ENCODE data around the gene SOX2. TPM values are rescaled to one million over a fixed set of nuclear protein-coding genes. Genes with fewer than 3 reads are reported as not detected.

SOX2 gene
- total RNA-seq, 1 donor from 2014 or later = 4.0 TPM

- TF ChIP-seq, protein P1, sequence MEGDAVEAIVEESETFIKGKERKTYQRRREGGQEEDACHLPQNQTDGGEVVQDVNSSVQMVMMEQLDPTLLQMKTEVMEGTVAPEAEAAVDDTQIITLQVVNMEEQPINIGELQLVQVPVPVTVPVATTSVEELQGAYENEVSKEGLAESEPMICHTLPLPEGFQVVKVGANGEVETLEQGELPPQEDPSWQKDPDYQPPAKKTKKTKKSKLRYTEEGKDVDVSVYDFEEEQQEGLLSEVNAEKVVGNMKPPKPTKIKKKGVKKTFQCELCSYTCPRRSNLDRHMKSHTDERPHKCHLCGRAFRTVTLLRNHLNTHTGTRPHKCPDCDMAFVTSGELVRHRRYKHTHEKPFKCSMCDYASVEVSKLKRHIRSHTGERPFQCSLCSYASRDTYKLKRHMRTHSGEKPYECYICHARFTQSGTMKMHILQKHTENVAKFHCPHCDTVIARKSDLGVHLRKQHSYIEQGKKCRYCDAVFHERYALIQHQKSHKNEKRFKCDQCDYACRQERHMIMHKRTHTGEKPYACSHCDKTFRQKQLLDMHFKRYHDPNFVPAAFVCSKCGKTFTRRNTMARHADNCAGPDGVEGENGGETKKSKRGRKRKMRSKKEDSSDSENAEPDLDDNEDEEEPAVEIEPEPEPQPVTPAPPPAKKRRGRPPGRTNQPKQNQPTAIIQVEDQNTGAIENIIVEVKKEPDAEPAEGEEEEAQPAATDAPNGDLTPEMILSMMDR (IDR thresholded peaks at IDR 0.05) = no peak
- peaks cover 99% of the 10 kb centered on the region for H3K27me3 ChIP-seq (ENCODE audit: low read depth)
- H3K36me3 ChIP-seq = no peaks in the 10 kb centered on the region
- no peak overlapping the region for H3K4me3 ChIP-seq
- ATAC-seq (no peak), DNase-seq (no peak)
- no peaks in the 10 kb centered on the region for H3K9me3 ChIP-seq
- intact Hi-C loops (cut with DNase I) = no loop called here
- H3K4me1 ChIP-seq = peaks cover 34% of the 10 kb centered on the region
- H3K27ac ChIP-seq = no peak overlapping the region
Observed at GRCh38 chr3:181707980-181708379, 3.7 kb upstream of the SOX2 start.

GRCh38 chr3:181709537-181710279, 2.0 kb upstream of the SOX2 start:
- Histone ChIP-seq H3K27me3 (ENCODE audit: low read depth) (peaks cover 99% of the 10 kb centered on the region), H3K9me3 (no peaks in the 10 kb centered on the region), H3K27ac (no peak overlapping the region), H3K4me1 (peaks cover 25% of the 10 kb centered on the region), H3K4me3 (no peak overlapping the region), H3K36me3 (no peaks in the 10 kb centered on the region)
- TF ChIP-seq, protein P1 (IDR thresholded peaks at IDR 0.05) = peak; percentile 72
- intact Hi-C loops (cut with DNase I) = loop anchor here (5.0 kb wide), 1 partner anchor 548 kb away; no protein-coding TSS in a partner anchor
- ATAC-seq (peak in 1 of 2 donors; percentile 64), DNase-seq (peak; percentile 80)

DNA sequence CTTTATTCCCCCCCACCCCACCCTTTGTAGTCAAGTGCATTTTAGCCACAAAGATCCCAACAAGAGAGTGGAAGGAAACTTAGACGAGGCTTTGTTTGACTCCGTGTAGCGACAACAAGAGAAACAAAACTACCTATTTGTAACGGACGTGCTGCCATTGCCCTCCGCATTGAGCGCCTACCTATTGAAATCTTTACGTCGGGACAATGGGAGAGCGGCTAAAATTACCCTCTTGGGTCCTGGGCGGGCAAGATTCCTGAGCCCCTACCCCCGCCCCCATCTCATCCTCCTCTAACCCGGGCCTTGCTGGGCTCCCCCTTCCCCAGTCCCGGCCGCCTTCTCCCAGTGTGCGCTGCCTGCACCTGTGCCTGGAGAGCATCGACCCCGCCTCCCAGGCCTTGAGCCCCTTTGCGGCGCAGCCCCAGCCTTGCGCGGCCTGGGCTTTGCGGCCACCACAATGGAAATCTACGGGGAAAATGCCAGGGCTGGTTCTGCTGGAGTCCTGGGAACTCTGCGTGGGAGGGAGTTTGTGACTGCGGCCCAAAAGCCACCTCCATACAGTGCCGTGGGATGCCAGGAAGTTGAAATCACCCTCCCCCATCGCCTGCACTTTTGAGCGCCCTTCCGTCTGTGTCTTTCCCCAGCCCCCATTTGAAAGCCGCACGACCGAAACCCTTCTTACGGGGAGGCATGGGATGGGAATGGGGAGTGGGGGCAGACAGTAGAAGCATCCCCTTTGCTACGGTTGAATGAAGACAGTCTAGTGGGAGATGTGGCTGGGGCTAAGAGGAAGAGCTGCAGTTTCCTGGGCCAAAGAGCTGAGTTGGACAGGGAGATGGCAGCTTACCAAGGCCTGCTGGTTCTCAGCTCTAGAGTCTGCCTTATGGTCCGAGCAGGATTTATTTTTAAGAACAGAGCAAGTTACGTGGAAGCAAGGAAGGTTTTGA, 1.1 kb upstream of the SOX2 start:
- no peaks in the 10 kb centered on the region for H3K9me3 ChIP-seq
- H3K4me3 ChIP-seq = peak overlapping the region; percentile 38
- intact Hi-C loops (cut with DNase I) = loop anchor here (5.0 kb wide), 1 partner anchor 547 kb away; no protein-coding TSS in a partner anchor
- TF ChIP-seq, protein P1 (IDR thresholded peaks at IDR 0.05) = no peak
- H3K27ac ChIP-seq = no peak overlapping the region
- peak; percentile 13 to 31 for ATAC-seq
- H3K4me1 ChIP-seq = peaks cover 25% of the 10 kb centered on the region
- DNase-seq = no peak
- peaks cover 99% of the 10 kb centered on the region for H3K27me3 ChIP-seq (ENCODE audit: low read depth)
- no peaks in the 10 kb centered on the region for H3K36me3 ChIP-seq

DNA sequence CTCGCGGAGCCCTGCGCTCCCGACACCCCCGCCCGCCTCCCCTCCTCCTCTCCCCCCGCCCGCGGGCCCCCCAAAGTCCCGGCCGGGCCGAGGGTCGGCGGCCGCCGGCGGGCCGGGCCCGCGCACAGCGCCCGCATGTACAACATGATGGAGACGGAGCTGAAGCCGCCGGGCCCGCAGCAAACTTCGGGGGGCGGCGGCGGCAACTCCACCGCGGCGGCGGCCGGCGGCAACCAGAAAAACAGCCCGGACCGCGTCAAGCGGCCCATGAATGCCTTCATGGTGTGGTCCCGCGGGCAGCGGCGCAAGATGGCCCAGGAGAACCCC, 464 bp downstream of the SOX2 start:
- Histone ChIP-seq H3K27ac (no peak overlapping the region), H3K4me1 (peaks cover 25% of the 10 kb centered on the region), H3K27me3 (ENCODE audit: low read depth) (peaks cover 99% of the 10 kb centered on the region), H3K4me3 (peak overlapping the region; percentile 38), H3K9me3 (no peaks in the 10 kb centered on the region), H3K36me3 (no peaks in the 10 kb centered on the region)
- ATAC-seq = peak in 1 of 2 donors; percentile 14
- no peak for DNase-seq
- TF ChIP-seq, protein P1 (IDR thresholded peaks at IDR 0.05) = no peak
- intact Hi-C loops (cut with DNase I) = loop anchor here (5.0 kb wide), 1 partner anchor 545 kb away; no protein-coding TSS in a partner anchor

GRCh38 chr3:181712553-181713279, 991 bp downstream of the SOX2 start:
- Histone ChIP-seq H3K36me3 (no peaks in the 10 kb centered on the region), H3K9me3 (no peaks in the 10 kb centered on the region), H3K27ac (no peak overlapping the region), H3K4me1 (peaks cover 25% of the 10 kb centered on the region), H3K27me3 (ENCODE audit: low read depth) (peaks cover 99% of the 10 kb centered on the region), H3K4me3 (peak overlapping the region; percentile 38)
- DNase-seq = no peak
- peak; percentile 27 to 49 for ATAC-seq
- TF ChIP-seq, protein P1 (IDR thresholded peaks at IDR 0.05) = no peak
- intact Hi-C loops (cut with DNase I) = loop anchor here (5.0 kb wide), 1 partner anchor 545 kb away; no protein-coding TSS in a partner anchor

Measured in lower lobe of right lung (tissue), 2 donors.